ENCODE results near the gene ACOT2. TPM values are rescaled to one million over a fixed set of nuclear protein-coding genes. Genes with fewer than 3 reads are reported as not detected.
A peak's percentile ranks its signal among the peaks of the same experiment; 100 is the strongest.
"Not testable (repeated sequence)": the region's sequence is repeated elsewhere in the genome, so short reads cannot be mapped to it uniquely, and the experiment has no call there.

Gene ACOT2
- total and polyA plus RNA-seq, 2 donors from 2014 or later: 29.4 to 128 TPM

- H3K27ac ChIP-seq (ENCODE audit: low read depth in 2 of 2, low read length in 2 of 2); H3K36me3 ChIP-seq (ENCODE audit: control insufficient read depth in 2 of 3, insufficient read depth in 3 of 3, low read length in 3 of 3); H3K4me3 ChIP-seq (ENCODE audit: low read length in 3 of 3); H3K4me1 ChIP-seq (ENCODE audit: control insufficient read depth in 2 of 3, insufficient read depth in 2 of 3, low read depth in 1 of 3, low read length in 3 of 3); H3K9ac ChIP-seq (ENCODE audit: low read length in 3 of 3); FAIRE-seq; H3K9me3 ChIP-seq (ENCODE audit: control insufficient read depth in 2 of 3, insufficient read depth in 1 of 3, low read length in 3 of 3); H3K27me3 ChIP-seq (ENCODE audit: control insufficient read depth, insufficient read depth, low read length); intact Hi-C loops (cut with DNase I): not testable (repeated sequence)
- peak in 1 of 5 donors; percentile 69 for DNase-seq
- peak; percentile 35 for TF ChIP-seq CTCF (IDR thresholded peaks at IDR 0.05; ENCODE audit: borderline replicate concordance, extremely low read depth, insufficient read depth)
Observed at GRCh38 chr14:73539017-73539416, 30.0 kb upstream of the ACOT2 start.

GRCh38 chr14:73542961-73543360 lies 26.1 kb upstream of the ACOT2 start:
- DNase-seq; H3K4me1 ChIP-seq (ENCODE audit: control insufficient read depth in 2 of 3, insufficient read depth in 2 of 3, low read depth in 1 of 3, low read length in 3 of 3); H3K9ac ChIP-seq (ENCODE audit: low read length in 3 of 3); H3K36me3 ChIP-seq (ENCODE audit: control insufficient read depth in 2 of 3, insufficient read depth in 3 of 3, low read length in 3 of 3); H3K4me3 ChIP-seq (ENCODE audit: low read length in 3 of 3); FAIRE-seq; H3K27ac ChIP-seq (ENCODE audit: low read depth in 2 of 2, low read length in 2 of 2); H3K27me3 ChIP-seq (ENCODE audit: control insufficient read depth, insufficient read depth, low read length); H3K9me3 ChIP-seq (ENCODE audit: control insufficient read depth in 2 of 3, insufficient read depth in 1 of 3, low read length in 3 of 3); intact Hi-C loops (cut with DNase I): not testable (repeated sequence)

GRCh38 chr14:73545353-73545752 lies 23.7 kb upstream of the ACOT2 start:
- H3K27ac ChIP-seq (ENCODE audit: low read depth in 2 of 2, low read length in 2 of 2); H3K27me3 ChIP-seq (ENCODE audit: control insufficient read depth, insufficient read depth, low read length); H3K36me3 ChIP-seq (ENCODE audit: control insufficient read depth in 2 of 3, insufficient read depth in 3 of 3, low read length in 3 of 3); H3K4me3 ChIP-seq (ENCODE audit: low read length in 3 of 3); H3K9me3 ChIP-seq (ENCODE audit: control insufficient read depth in 2 of 3, insufficient read depth in 1 of 3, low read length in 3 of 3); intact Hi-C loops (cut with DNase I); H3K9ac ChIP-seq (ENCODE audit: low read length in 3 of 3); FAIRE-seq; H3K4me1 ChIP-seq (ENCODE audit: control insufficient read depth in 2 of 3, insufficient read depth in 2 of 3, low read depth in 1 of 3, low read length in 3 of 3); DNase-seq: not testable (repeated sequence)

GRCh38 chr14:73549097-73549496 lies 19.9 kb upstream of the ACOT2 start:
- FAIRE-seq; H3K36me3 ChIP-seq (ENCODE audit: control insufficient read depth in 2 of 3, insufficient read depth in 3 of 3, low read length in 3 of 3); H3K27me3 ChIP-seq (ENCODE audit: control insufficient read depth, insufficient read depth, low read length); DNase-seq; intact Hi-C loops (cut with DNase I); H3K4me1 ChIP-seq (ENCODE audit: control insufficient read depth in 2 of 3, insufficient read depth in 2 of 3, low read depth in 1 of 3, low read length in 3 of 3); H3K27ac ChIP-seq (ENCODE audit: low read depth in 2 of 2, low read length in 2 of 2); H3K4me3 ChIP-seq (ENCODE audit: low read length in 3 of 3); H3K9me3 ChIP-seq (ENCODE audit: control insufficient read depth in 2 of 3, insufficient read depth in 1 of 3, low read length in 3 of 3); H3K9ac ChIP-seq (ENCODE audit: low read length in 3 of 3): not testable (repeated sequence)

GRCh38 chr14:73549889-73550524 lies 19.0 kb upstream of the ACOT2 start:
- DNase-seq; H3K27me3 ChIP-seq (ENCODE audit: control insufficient read depth, insufficient read depth, low read length); H3K9me3 ChIP-seq (ENCODE audit: control insufficient read depth in 2 of 3, insufficient read depth in 1 of 3, low read length in 3 of 3); intact Hi-C loops (cut with DNase I); H3K4me1 ChIP-seq (ENCODE audit: control insufficient read depth in 2 of 3, insufficient read depth in 2 of 3, low read depth in 1 of 3, low read length in 3 of 3); H3K27ac ChIP-seq (ENCODE audit: low read depth in 2 of 2, low read length in 2 of 2); H3K4me3 ChIP-seq (ENCODE audit: low read length in 3 of 3); H3K36me3 ChIP-seq (ENCODE audit: control insufficient read depth in 2 of 3, insufficient read depth in 3 of 3, low read length in 3 of 3); H3K9ac ChIP-seq (ENCODE audit: low read length in 3 of 3); FAIRE-seq: not testable (repeated sequence)
